ENCODE measurements around the gene ARL8A. TPM values are rescaled to one million over a fixed set of nuclear protein-coding genes. Genes with fewer than 3 reads are reported as not detected.

Gene ARL8A
- total RNA-seq, 1 experiment from 2014 or later, result 25.6 TPM

Other genes starting within 250 kb of the ARL8A start
- 0.13 and 0.29 TPM in 2 replicates for gene LMOD1, start 198.2 kb downstream of the ARL8A start, total RNA-seq (2014; rRNA removed)
- 62.8 and 63.1 TPM in 2 replicates for gene TIMM17A, start 189.2 kb downstream of the ARL8A start, total RNA-seq (2014; rRNA removed)
- 70.2 and 73.3 TPM in 2 replicates for gene RNPEP, start 162.1 kb downstream of the ARL8A start, total RNA-seq (2014; rRNA removed)
- gene ELF3, start 134.2 kb downstream of the ARL8A start, total RNA-seq (2014; rRNA removed), result 0.06 TPM in 1 of 2 replicates, not detected in the other
- 0.06 TPM in 1 of 2 replicates, not detected in the other for gene GPR37L1, start 21.8 kb downstream of the ARL8A start, total RNA-seq (2014; rRNA removed)
- not detected in 2 replicates for gene PTPN7, start 15.9 kb upstream of the ARL8A start, total RNA-seq (2014; rRNA removed)
- gene LGR6, start 49.1 kb upstream of the ARL8A start, total RNA-seq (2014; rRNA removed), result not detected in 2 replicates
- 78.4 and 107 TPM in 2 replicates for gene UBE2T, start 197.2 kb upstream of the ARL8A start, total RNA-seq (2014; rRNA removed)
- 4.7 and 9.8 TPM in 2 replicates for gene PPP1R12B, start 204.0 kb upstream of the ARL8A start, total RNA-seq (2014; rRNA removed)

Data from LHCN-M2 (cell line).